AG04449 (cell line): ENCODE results near the gene HLF.

Experiments
- CTCF ChIA-PET: fragments of 350-600 bp; formaldehyde crosslinking; extraction: SDS; loops from one replicate; lab custom pipeline; 2021; ENCODE audit warnings: antibody characterized with exemption; lab: Yijun Ruan, JAX
- POLR2A ChIA-PET: fragments of 400-600, 350-600 bp; formaldehyde crosslinking; extraction: SDS; loops from one replicate; lab custom pipeline; 2020; ENCODE audit warnings: antibody characterized with exemption, inconsistent platforms; lab: Yijun Ruan, JAX
- DNase-seq: peaks from one replicate; pipeline ENCODE4 v3.0.0-alpha.2; 2010; ENCODE audit warnings: low read depth, low spot score
- H3K4me3 ChIP-seq: 2 replicates; pipeline ENCODE4 v1.5.1; 2011; ENCODE audit warnings: low read depth, mild to moderate bottlenecking, control low read depth, low read length
- CTCF ChIP-seq: IDR thresholded peaks from one replicate; pipeline ENCODE4 v1.5.1; 2011; ENCODE audit warnings: mild to moderate bottlenecking, moderate library complexity, low read length, control low read depth, inconsistent platforms; ENCODE audit not compliant: insufficient read depth; ENCODE audit errors: missing control alignments

Gene HLF

GRCh38 chr17:55351226-55351625, 86.5 kb downstream of the HLF start:
- ChIA-PET CTCF (interaction anchor here (1.2 to 6.9 kb wide), 2 partner anchors 57 to 357 kb away, joined by 3 to 109 read pairs; no protein-coding TSS in a partner anchor), POLR2A (no interaction called here)
- no peak for TF ChIP-seq CTCF
- no peak overlapping the region for H3K4me3 ChIP-seq
- DNase-seq: no peak

GRCh38 chr17:55354010-55354409, 89.2 kb downstream of the HLF start:
- H3K4me3 ChIP-seq: no peak overlapping the region
- ChIA-PET CTCF (interaction anchor here (1.0 to 6.2 kb wide), 5 partner anchors 9 to 159 kb away, joined by 3 to 40 read pairs (median 4); no protein-coding TSS in a partner anchor), POLR2A (no interaction called here)
- no peak for TF ChIP-seq CTCF
- DNase-seq: no peak

GRCh38 chr17:55354941-55355340, 90.2 kb downstream of the HLF start:
- H3K4me3 ChIP-seq: no peak overlapping the region
- no peak for DNase-seq
- CTCF ChIA-PET: interaction anchor here (1.0 to 6.2 kb wide), 10 partner anchors 7 to 361 kb away, joined by 3 to 40 read pairs (median 6); no protein-coding TSS in a partner anchor
- POLR2A ChIA-PET: no interaction called here
- no peak for TF ChIP-seq CTCF

- no peak for DNase-seq
- H3K4me3 ChIP-seq: no peak overlapping the region
- CTCF ChIA-PET: interaction anchor here (0.6 to 6.2 kb wide), 19 partner anchors 9 to 365 kb away, joined by 3 to 40 read pairs (median 4); partner anchors contain the start of gene SMIM36
- TF ChIP-seq CTCF: peak; percentile 59
- POLR2A ChIA-PET: no interaction called here
Measured at GRCh38 chr17:55356434-55357328, 91.9 kb downstream of the HLF start.

GRCh38 chr17:55360971-55361370, 96.2 kb downstream of the HLF start:
- DNase-seq: no peak
- ChIA-PET POLR2A (no interaction called here), CTCF (interaction anchor here (1.6 to 3.5 kb wide), 3 partner anchors 13 to 155 kb away, joined by 3 to 14 read pairs (median 4); no protein-coding TSS in a partner anchor)
- no peak for TF ChIP-seq CTCF
- H3K4me3 ChIP-seq: no peak overlapping the region

- POLR2A ChIA-PET: no interaction called here
- no peak overlapping the region for H3K4me3 ChIP-seq
- no peak for DNase-seq
- CTCF ChIA-PET: interaction anchor here (2.2 to 3.5 kb wide), 2 partner anchors 15 to 151 kb away, joined by 13 to 14 read pairs; no protein-coding TSS in a partner anchor
- TF ChIP-seq CTCF: no peak
Measured at GRCh38 chr17:55363033-55363432, 98.3 kb downstream of the HLF start.
